BJ (cell line): Measurements from ENCODE around the gene PINLYP. TPM values are rescaled to one million over a fixed set of nuclear protein-coding genes. Genes with fewer than 3 reads are reported as not detected.

Source experiments
- CTCF ChIA-PET: fragments of 350-600 bp; formaldehyde crosslinking; extraction: SDS; loops from one replicate; lab custom pipeline; 2021; ENCODE audit warnings: antibody characterized with exemption, inconsistent platforms; lab: Yijun Ruan, JAX
- POLR2A ChIA-PET: fragments of 300-600 bp; sonication (Branson Sonifier 250); formaldehyde crosslinking; extraction: SDS; loops from one replicate; lab custom pipeline; 2021; ENCODE audit warnings: antibody characterized with exemption; lab: Charles Lee
- DNase-seq: peaks from one replicate; pipeline ENCODE4 v3.0.0-alpha.2; 2011; ENCODE audit warnings: low read depth
- H3K27me3 ChIP-seq: 2 replicates; pipeline ENCODE4 v1.6.0; 2011; ENCODE audit warnings: low read length; ENCODE audit not compliant: control insufficient read depth, insufficient read depth
- H3K36me3 ChIP-seq: 2 replicates; pipeline ENCODE4 v1.5.1; 2011; ENCODE audit warnings: low read length; ENCODE audit not compliant: control insufficient read depth, insufficient read depth
- H3K4me3 ChIP-seq: 2 replicates; pipeline ENCODE4 v1.5.1; 2011; ENCODE audit warnings: low read depth, mild to moderate bottlenecking, control low read depth, low read length
- CTCF ChIP-seq: IDR thresholded peaks from 2 replicates; pipeline ENCODE4 v1.5.1; 2011; ENCODE audit warnings: low read depth, mild to moderate bottlenecking, control low read depth, inconsistent platforms, low read length, moderate library complexity; ENCODE audit not compliant: insufficient read depth
- polyA plus RNA-seq: library from polyadenylated mRNA; depleted of rRNA; stranded (reverse); fragments of >200 nt; gene quantifications from 2 replicates; pipeline ENCODE4 v1.2.3, GENCODE V29; 2011

Gene PINLYP
- polyA plus RNA-seq, 1 experiment: 2.2 TPM

- H3K27me3 ChIP-seq: no peaks in the 10 kb centered on the region
- TF ChIP-seq CTCF: no peak
- no peak overlapping the region for H3K4me3 ChIP-seq
- no peak for DNase-seq
- peaks cover 10% of the 10 kb centered on the region for H3K36me3 ChIP-seq
- CTCF ChIA-PET: interaction anchor here (1.2 to 2.1 kb wide), 2 partner anchors 8 to 13 kb away, joined by 3 to 5 read pairs; no protein-coding TSS in a partner anchor
- POLR2A ChIA-PET: no interaction called here
These were observed 31.9 kb downstream of the PINLYP start for GRCh38 chr19:43607238-43608205.

- no peak for DNase-seq
- CTCF ChIA-PET: no interaction called here
- Histone ChIP-seq H3K36me3 (peaks cover 8% of the 10 kb centered on the region), H3K27me3 (no peaks in the 10 kb centered on the region), H3K4me3 (no peak overlapping the region)
- no peak for TF ChIP-seq CTCF
- POLR2A ChIA-PET: no interaction called here
These were observed 34.3 kb downstream of the PINLYP start for GRCh38 chr19:43609872-43610271.

- no peak for TF ChIP-seq CTCF
- peaks cover 8% of the 10 kb centered on the region for H3K36me3 ChIP-seq
- no peak overlapping the region for H3K4me3 ChIP-seq
- no peaks in the 10 kb centered on the region for H3K27me3 ChIP-seq
- ChIA-PET CTCF (no interaction called here), POLR2A (no interaction called here)
- no peak for DNase-seq
These were observed 34.9 kb downstream of the PINLYP start for GRCh38 chr19:43610493-43610892.

GRCh38 chr19:43611788-43612187 lies 36.2 kb downstream of the PINLYP start, which contains the start of gene SRRM5:
SRRM5 (plus strand) TSS chr19:43612088; CDS start chr19:43612122, 34 bp downstream.
- POLR2A ChIA-PET: no interaction called here
- Histone ChIP-seq H3K36me3 (peaks cover 8% of the 10 kb centered on the region), H3K4me3 (no peak within 1 kb of the TSS), H3K27me3 (no peaks in the 10 kb centered on the region)
- no peak for DNase-seq
- TF ChIP-seq CTCF: no peak
- CTCF ChIA-PET: no interaction called here

- ChIA-PET POLR2A (no interaction called here), CTCF (no interaction called here)
- DNase-seq: no peak
- no peaks in the 10 kb centered on the region for H3K27me3 ChIP-seq
- no peak for TF ChIP-seq CTCF
- H3K4me3 ChIP-seq: no peak overlapping the region
- H3K36me3 ChIP-seq: peaks cover 8% of the 10 kb centered on the region
These were observed 36.8 kb downstream of the PINLYP start for GRCh38 chr19:43612374-43612773.
